ENCODE measurements around the gene LDLRAP1.

LDLRAP1 gene

GRCh38 chr1:25524568-25525360, 18.6 kb upstream of the LDLRAP1 start:
- DNase-seq = no peak

- DNase-seq = no peak
Observed at GRCh38 chr1:25525361-25525688, 18.1 kb upstream of the LDLRAP1 start.

GRCh38 chr1:25526753-25527152, 16.7 kb upstream of the LDLRAP1 start:
- no peak for DNase-seq

- DNase-seq = no peak
Observed at GRCh38 chr1:25527226-25527846, 16.1 kb upstream of the LDLRAP1 start.

- DNase-seq = no peak
Observed at GRCh38 chr1:25527946-25528595, 15.3 kb upstream of the LDLRAP1 start.

GRCh38 chr1:25528881-25529517, 14.4 kb upstream of the LDLRAP1 start:
- DNase-seq = no peak

- DNase-seq = no peak
Observed at GRCh38 chr1:25529518-25530185, 13.8 kb upstream of the LDLRAP1 start.

GRCh38 chr1:25530186-25531081, 13.0 kb upstream of the LDLRAP1 start:
- DNase-seq = no peak

GRCh38 chr1:25531082-25531461, 12.3 kb upstream of the LDLRAP1 start:
- DNase-seq = no peak

GRCh38 chr1:25532970-25533369, 10.4 kb upstream of the LDLRAP1 start:
- no peak for DNase-seq

GRCh38 chr1:25533775-25534409, 9.5 kb upstream of the LDLRAP1 start:
- no peak for DNase-seq

- DNase-seq = no peak
Observed at GRCh38 chr1:25534410-25534788, 9.0 kb upstream of the LDLRAP1 start.

- DNase-seq = no peak
Observed at GRCh38 chr1:25536124-25536523, 7.3 kb upstream of the LDLRAP1 start.

GRCh38 chr1:25537153-25537831, 6.1 kb upstream of the LDLRAP1 start:
- DNase-seq = no peak

GRCh38 chr1:25538191-25538767, 5.1 kb upstream of the LDLRAP1 start:
- no peak for DNase-seq

- DNase-seq = no peak
Observed at GRCh38 chr1:25540750-25541342, 2.6 kb upstream of the LDLRAP1 start.

- DNase-seq = no peak
Observed at GRCh38 chr1:25541425-25541824, 2.0 kb upstream of the LDLRAP1 start.

- no peak for DNase-seq
Observed at GRCh38 chr1:25541889-25542658, 1.3 kb upstream of the LDLRAP1 start.

GRCh38 chr1:25543005-25543424, 391 bp upstream of the LDLRAP1 start:
- DNase-seq = no peak
